ENCODE results near the gene NAALADL2.

- TF ChIP-seq CTCF (conservative IDR thresholded peaks at IDR 0.05 in 1 of 2, IDR thresholded peaks at IDR 0.05 in 1 of 2; ENCODE audit: low read depth in 1 of 2, low read length in 2 of 2) (no peak), EZH2 (IDR thresholded peaks at IDR 0.05; ENCODE audit: low read length, missing control alignments) (no peak)
Measured at GRCh38 chr3:175005881-175006280, 146.7 kb downstream of the NAALADL2 start.
